Kidney epithelial cell (primary cell): Measurements from ENCODE around the gene USF2. TPM values are rescaled to one million over a fixed set of nuclear protein-coding genes. Genes with fewer than 3 reads are reported as not detected.

Source experiments
- DNase-seq: peaks from one replicate; pipeline ENCODE4 v3.0.0-alpha.2; 2010; ENCODE audit warnings: low read depth
- H3K27me3 ChIP-seq: 2 replicates; pipeline ENCODE4 v1.6.0; 2011; ENCODE audit warnings: low read length; ENCODE audit not compliant: control insufficient read depth, insufficient read depth
- H3K36me3 ChIP-seq: 2 replicates; pipeline ENCODE4 v1.5.1; 2011; ENCODE audit warnings: low read length; ENCODE audit not compliant: control insufficient read depth, insufficient read depth
- H3K4me3 ChIP-seq: 2 replicates; pipeline ENCODE4 v1.5.1; 2011; ENCODE audit warnings: low read depth, mild to moderate bottlenecking, control low read depth, low read length
- total RNA-seq: library from RNA; depleted of rRNA; stranded (reverse); fragments of >200 nt; gene quantifications from 2 replicates; pipeline ENCODE4 v1.2.3, GENCODE V29; 2015
- TF ChIP-seq, protein P1 (sequence below): IDR thresholded peaks from 2 replicates; pipeline ENCODE4 v1.5.1; 2011; ENCODE audit warnings: mild to moderate bottlenecking, moderate library complexity, low read length, control low read depth, inconsistent platforms; ENCODE audit not compliant: insufficient read depth, poor library complexity, severe bottlenecking

The USF2 gene
- total RNA-seq, 1 donor from 2014 or later, result 95.1 TPM

- H3K4me3 ChIP-seq, result no peak overlapping the region
- TF ChIP-seq, protein P1, sequence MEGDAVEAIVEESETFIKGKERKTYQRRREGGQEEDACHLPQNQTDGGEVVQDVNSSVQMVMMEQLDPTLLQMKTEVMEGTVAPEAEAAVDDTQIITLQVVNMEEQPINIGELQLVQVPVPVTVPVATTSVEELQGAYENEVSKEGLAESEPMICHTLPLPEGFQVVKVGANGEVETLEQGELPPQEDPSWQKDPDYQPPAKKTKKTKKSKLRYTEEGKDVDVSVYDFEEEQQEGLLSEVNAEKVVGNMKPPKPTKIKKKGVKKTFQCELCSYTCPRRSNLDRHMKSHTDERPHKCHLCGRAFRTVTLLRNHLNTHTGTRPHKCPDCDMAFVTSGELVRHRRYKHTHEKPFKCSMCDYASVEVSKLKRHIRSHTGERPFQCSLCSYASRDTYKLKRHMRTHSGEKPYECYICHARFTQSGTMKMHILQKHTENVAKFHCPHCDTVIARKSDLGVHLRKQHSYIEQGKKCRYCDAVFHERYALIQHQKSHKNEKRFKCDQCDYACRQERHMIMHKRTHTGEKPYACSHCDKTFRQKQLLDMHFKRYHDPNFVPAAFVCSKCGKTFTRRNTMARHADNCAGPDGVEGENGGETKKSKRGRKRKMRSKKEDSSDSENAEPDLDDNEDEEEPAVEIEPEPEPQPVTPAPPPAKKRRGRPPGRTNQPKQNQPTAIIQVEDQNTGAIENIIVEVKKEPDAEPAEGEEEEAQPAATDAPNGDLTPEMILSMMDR, result no peak
- H3K36me3 ChIP-seq, result no peaks in the 10 kb centered on the region
- DNase-seq, result no peak
- H3K27me3 ChIP-seq, result peaks cover 40% of the 10 kb centered on the region
These were observed 27.2 kb downstream of the USF2 start for GRCh38 chr19:35295792-35296462.

DNA sequence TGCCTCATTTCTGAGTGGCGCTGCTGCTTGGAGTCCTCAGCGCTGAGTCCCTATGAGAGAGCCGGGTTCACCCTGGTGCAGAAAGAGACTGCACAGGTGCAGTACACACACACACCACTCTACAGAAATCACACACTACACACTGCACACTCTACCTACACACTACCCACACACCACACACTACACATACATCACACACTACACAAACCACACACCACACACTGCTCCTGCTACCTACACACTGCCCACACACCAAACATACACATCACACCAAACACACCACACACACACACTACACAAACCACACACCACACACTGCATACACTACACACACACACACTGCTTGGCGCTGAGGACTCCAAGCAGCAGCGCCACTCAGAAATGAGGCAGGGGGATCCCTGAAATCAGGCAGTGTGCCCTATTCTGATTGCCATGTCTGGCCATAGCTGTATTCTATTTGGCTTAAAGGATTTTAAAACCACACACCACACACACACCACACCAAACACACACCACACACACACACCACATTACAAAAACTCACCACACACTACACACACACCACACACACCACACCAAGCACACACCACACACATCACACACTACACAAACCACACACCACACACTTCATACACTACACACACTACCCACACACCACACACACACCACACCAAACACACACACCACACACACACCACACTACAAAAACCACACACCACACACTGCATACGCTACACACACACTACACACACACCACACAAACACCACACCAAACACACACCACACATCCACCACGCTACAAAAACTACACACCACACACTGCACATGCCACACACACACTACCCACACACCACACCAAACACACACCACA is 28.1 kb downstream of the USF2 start:
- Histone ChIP-seq H3K27me3 (peaks cover 38% of the 10 kb centered on the region), H3K36me3 (no peaks in the 10 kb centered on the region), H3K4me3 (no peak overlapping the region)
- TF ChIP-seq, protein P1, result no peak
- DNase-seq, result no peak

DNA sequence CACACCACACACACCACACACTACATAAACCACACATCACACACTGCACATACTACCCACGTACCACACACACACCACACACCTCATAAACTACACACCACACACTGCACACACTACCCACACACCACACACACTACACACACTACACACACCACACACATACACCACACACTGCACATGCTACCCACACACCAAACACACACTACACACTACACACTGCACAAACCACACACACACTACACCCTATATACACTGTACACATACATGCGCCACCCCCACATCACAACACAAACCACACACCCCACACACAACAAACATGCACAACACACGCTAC is 28.7 kb downstream of the USF2 start:
- Histone ChIP-seq H3K27me3 (peaks cover 33% of the 10 kb centered on the region), H3K4me3 (no peak overlapping the region), H3K36me3 (no peaks in the 10 kb centered on the region)
- no peak for DNase-seq
- TF ChIP-seq, protein P1, result no peak

DNA sequence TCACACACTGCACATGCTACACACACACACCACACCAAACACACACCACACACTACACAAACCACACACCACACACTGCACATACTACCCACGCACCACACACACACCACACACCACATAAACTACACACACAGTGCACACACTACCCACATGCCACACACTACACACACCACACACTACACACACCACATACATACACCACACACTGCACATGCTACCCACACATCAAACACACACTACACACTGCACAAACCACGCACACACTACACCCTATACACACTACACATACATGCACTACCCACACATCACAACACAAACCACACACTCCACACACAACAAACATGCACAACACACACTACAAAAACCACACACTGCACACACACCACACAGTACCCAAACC is 29.2 kb downstream of the USF2 start:
- no peaks in the 10 kb centered on the region for H3K36me3 ChIP-seq
- no peak overlapping the region for H3K4me3 ChIP-seq
- no peak for DNase-seq
- H3K27me3 ChIP-seq, result peaks cover 32% of the 10 kb centered on the region
- TF ChIP-seq, protein P1, result no peak

DNA sequence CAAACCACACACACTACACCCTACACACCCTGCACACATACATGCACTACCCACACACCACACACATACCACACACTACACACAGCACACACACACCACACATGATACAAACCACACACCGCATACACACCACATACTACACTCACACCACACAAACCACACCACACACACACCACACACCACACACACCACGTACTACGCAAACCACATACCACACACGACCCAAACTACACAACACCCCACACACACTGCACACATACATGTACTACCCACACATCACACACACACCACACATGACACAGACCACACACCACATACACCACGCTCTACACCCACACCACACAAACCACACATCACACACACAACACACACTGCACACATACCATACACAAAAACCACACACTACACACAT is 29.8 kb downstream of the USF2 start:
- no peak for DNase-seq
- H3K27me3 ChIP-seq, result peaks cover 25% of the 10 kb centered on the region
- H3K36me3 ChIP-seq, result no peaks in the 10 kb centered on the region
- TF ChIP-seq, protein P1, result no peak
- no peak overlapping the region for H3K4me3 ChIP-seq
